ENCODE data around the gene RNF207.

The RNF207 gene

DNA sequence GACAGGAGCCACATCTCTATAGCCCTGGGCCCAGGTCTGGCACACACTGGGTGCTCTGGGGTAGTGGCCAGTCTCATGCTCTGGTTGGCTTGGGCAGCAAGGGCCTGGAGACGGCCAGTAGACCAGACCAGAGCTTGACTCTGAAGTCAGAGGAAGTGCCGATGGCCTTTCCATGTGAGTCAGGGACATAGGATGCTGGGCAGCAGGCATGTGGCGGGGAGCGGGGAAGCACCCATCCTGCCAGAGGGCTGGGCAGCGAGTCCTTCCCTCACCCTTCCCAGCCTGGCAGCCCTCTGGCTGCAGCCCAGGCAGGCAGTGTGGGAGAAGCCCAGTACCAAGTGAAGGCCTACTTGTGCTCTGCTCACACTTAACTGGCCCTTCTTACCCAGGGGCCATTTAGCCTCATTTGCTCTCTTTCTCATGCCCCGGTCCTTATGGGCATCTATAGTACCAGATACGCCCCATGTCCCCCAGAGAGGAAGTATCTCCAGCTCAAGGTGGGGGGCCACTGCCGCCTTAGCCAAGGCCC, 51.7 kb downstream of the RNF207 start:
- Histone ChIP-seq H4K20me1 (peaks cover 6 to 89% (median 68%) of the 10 kb centered on the region in 11 experiments; a peak in 20 of 22 replicates), H3K27ac (no peak overlapping the region), H3K4me1 (peaks cover 6 to 31% (median 27%) of the 10 kb centered on the region in 10 experiments; a peak in 19 of 20 replicates), H3K9ac (no peak overlapping the region), H3K4me2 (no peak overlapping the region), H3K36me3 (peaks cover 0 to 23% (median 16%) of the 10 kb centered on the region in 11 experiments; a peak in 13 of 22 replicates), H3K9me3 (replicated peaks in 1 of 11) (no peaks in the 10 kb centered on the region), H3K4me3 (no peak overlapping the region), H3K27me3 (peaks cover 0 to 14% (median 0%) of the 10 kb centered on the region in 11 experiments; a peak in 7 of 22 replicates)
- no peak for TF ChIP-seq Cebpa-rat (IDR thresholded peaks at IDR 0.05)

GRCh38 chr1:6258675-6259074, 52.8 kb downstream of the RNF207 start:
- Histone ChIP-seq H3K4me1 (peaks cover 16 to 42% (median 38%) of the 10 kb centered on the region in 10 experiments), H3K4me3 (no peak overlapping the region), H3K27me3 (peaks cover 0 to 20% (median 0%) of the 10 kb centered on the region in 11 experiments; a peak in 6 of 22 replicates), H3K9me3 (replicated peaks in 1 of 11) (no peaks in the 10 kb centered on the region), H3K27ac (no peak overlapping the region), H4K20me1 (peaks cover 6 to 89% (median 63%) of the 10 kb centered on the region in 11 experiments; a peak in 20 of 22 replicates), H3K9ac (no peak overlapping the region), H3K36me3 (peaks cover 0 to 13% (median 12%) of the 10 kb centered on the region in 11 experiments; a peak in 13 of 22 replicates), H3K4me2 (peak overlapping the region in 3 of 11 experiments; percentile 92 to 98 (median 97); a peak in 5 of 22 replicates)
- no peak for TF ChIP-seq Cebpa-rat (IDR thresholded peaks at IDR 0.05)

GRCh38 chr1:6259491-6260362, 53.8 kb downstream of the RNF207 start:
- Histone ChIP-seq H3K4me3 (peak overlapping the region; percentile 77 to 95 (median 82)), H3K36me3 (peaks cover 0 to 2% (median 2%) of the 10 kb centered on the region in 11 experiments; a peak in 8 of 22 replicates), H3K4me1 (peaks cover 27 to 52% (median 48%) of the 10 kb centered on the region in 10 experiments), H3K27ac (peak overlapping the region in 3 of 11 experiments; percentile 83 to 96 (median 85); a peak in 5 of 22 replicates), H3K4me2 (peak overlapping the region; percentile 81 to 100 (median 97)), H4K20me1 (peaks cover 6 to 89% (median 61%) of the 10 kb centered on the region in 11 experiments; a peak in 20 of 22 replicates), H3K9ac (peak overlapping the region in 7 of 11 experiments; percentile 8 to 96 (median 83); a peak in 12 of 22 replicates), H3K9me3 (replicated peaks in 1 of 11) (no peaks in the 10 kb centered on the region), H3K27me3 (peaks cover 0 to 20% (median 0%) of the 10 kb centered on the region in 11 experiments; a peak in 6 of 22 replicates)
- TF ChIP-seq Cebpa-rat (IDR thresholded peaks at IDR 0.05), result peak; percentile 93 to 100 (median 98)

GRCh38 chr1:6260433-6260934, 54.6 kb downstream of the RNF207 start:
- H4K20me1 ChIP-seq, result peaks cover 6 to 84% (median 61%) of the 10 kb centered on the region in 11 experiments; a peak in 20 of 22 replicates
- no peaks in the 10 kb centered on the region; a peak in 1 of 22 replicates for H3K36me3 ChIP-seq
- H3K27ac ChIP-seq, result peak overlapping the region in 10 of 11 experiments; percentile 35 to 96 (median 68); a peak in 18 of 22 replicates
- no peaks in the 10 kb centered on the region for H3K9me3 ChIP-seq (replicated peaks in 1 of 11)
- peaks cover 0 to 20% (median 0%) of the 10 kb centered on the region in 11 experiments; a peak in 6 of 22 replicates for H3K27me3 ChIP-seq
- H3K4me3 ChIP-seq, result peak overlapping the region; percentile 77 to 95 (median 82)
- H3K9ac ChIP-seq, result peak overlapping the region; percentile 68 to 96 (median 77)
- peaks cover 34 to 60% (median 56%) of the 10 kb centered on the region in 10 experiments for H3K4me1 ChIP-seq
- TF ChIP-seq Cebpa-rat (IDR thresholded peaks at IDR 0.05), result no peak
- peak overlapping the region; percentile 93 to 100 (median 98) for H3K4me2 ChIP-seq

DNA sequence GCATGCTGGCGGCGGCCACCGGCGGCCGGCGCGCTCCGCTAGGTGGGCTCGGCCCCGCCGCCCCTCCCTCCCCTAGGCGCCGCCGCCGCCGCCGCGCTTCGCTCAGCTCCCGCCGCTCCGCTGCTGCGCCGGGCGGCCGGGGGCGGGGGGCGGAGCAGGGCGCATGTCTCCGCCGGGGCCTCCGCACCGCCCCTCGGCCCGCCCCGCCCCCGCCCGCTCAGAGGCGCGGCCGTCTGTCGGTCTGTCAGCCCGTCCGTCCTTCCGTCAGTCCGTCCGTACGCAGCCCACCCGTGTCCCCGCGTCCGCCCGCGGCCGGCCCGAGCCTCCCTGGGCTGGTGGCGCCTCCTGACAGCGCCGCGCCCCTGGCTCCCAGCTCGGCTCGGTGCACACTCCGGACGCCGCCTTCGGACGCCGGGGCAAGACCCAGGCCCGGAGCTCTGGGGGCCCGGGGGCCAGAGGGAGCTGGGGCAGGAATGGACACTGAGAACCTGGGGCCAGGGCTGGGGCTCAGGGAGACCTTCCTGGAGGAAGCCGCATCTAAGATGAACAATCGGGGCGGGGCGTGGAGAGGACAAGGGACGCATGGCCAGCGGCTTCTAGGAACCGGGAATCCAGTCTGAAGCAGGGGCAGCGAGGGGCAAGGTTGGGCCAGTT, 55.2 kb downstream of the RNF207 start, which contains the start of gene GPR153:
Gene GPR153 (minus strand): TSS at position 138 of the 654 bp plus-strand sequence. CDS start 6,193 bp downstream, outside the sequence.
- H3K9me3 ChIP-seq (replicated peaks in 1 of 11), result no peaks in the 10 kb centered on the region
- peak within 1 kb of the TSS in 10 of 11 experiments; percentile 35 to 96 (median 68); a peak in 18 of 22 replicates for H3K27ac ChIP-seq
- H3K4me2 ChIP-seq, result peak within 1 kb of the TSS; percentile 93 to 100 (median 98)
- H3K9ac ChIP-seq, result peak within 1 kb of the TSS; percentile 68 to 96 (median 77)
- peaks cover 6 to 80% (median 57%) of the 10 kb centered on the region in 11 experiments; a peak in 20 of 22 replicates for H4K20me1 ChIP-seq
- TF ChIP-seq Cebpa-rat (IDR thresholded peaks at IDR 0.05), result no peak
- peak within 1 kb of the TSS; percentile 77 to 95 (median 82) for H3K4me3 ChIP-seq
- peaks cover 0 to 20% (median 0%) of the 10 kb centered on the region in 11 experiments; a peak in 6 of 22 replicates for H3K27me3 ChIP-seq
- no peaks in the 10 kb centered on the region; a peak in 1 of 22 replicates for H3K36me3 ChIP-seq
- peaks cover 41 to 66% (median 62%) of the 10 kb centered on the region in 10 experiments for H3K4me1 ChIP-seq

GRCh38 chr1:6261615-6261995, 55.7 kb downstream of the RNF207 start:
- peak overlapping the region; percentile 77 to 95 (median 82); a peak in 19 of 20 replicates for H3K4me3 ChIP-seq
- H3K9ac ChIP-seq, result peak overlapping the region in 8 of 11 experiments; percentile 68 to 96 (median 80); a peak in 13 of 22 replicates
- H3K4me2 ChIP-seq, result peak overlapping the region; percentile 93 to 100 (median 98)
- no peaks in the 10 kb centered on the region; a peak in 1 of 22 replicates for H3K36me3 ChIP-seq
- no peaks in the 10 kb centered on the region for H3K9me3 ChIP-seq (replicated peaks in 1 of 11)
- H3K27ac ChIP-seq, result peak overlapping the region in 3 of 11 experiments; percentile 83 to 96 (median 85); a peak in 4 of 22 replicates
- H3K27me3 ChIP-seq, result peaks cover 0 to 20% (median 0%) of the 10 kb centered on the region in 11 experiments; a peak in 6 of 22 replicates
- H4K20me1 ChIP-seq, result peaks cover 6 to 80% (median 54%) of the 10 kb centered on the region in 11 experiments; a peak in 20 of 22 replicates
- TF ChIP-seq Cebpa-rat (IDR thresholded peaks at IDR 0.05), result no peak
- peaks cover 46 to 71% (median 67%) of the 10 kb centered on the region in 10 experiments for H3K4me1 ChIP-seq

DNA sequence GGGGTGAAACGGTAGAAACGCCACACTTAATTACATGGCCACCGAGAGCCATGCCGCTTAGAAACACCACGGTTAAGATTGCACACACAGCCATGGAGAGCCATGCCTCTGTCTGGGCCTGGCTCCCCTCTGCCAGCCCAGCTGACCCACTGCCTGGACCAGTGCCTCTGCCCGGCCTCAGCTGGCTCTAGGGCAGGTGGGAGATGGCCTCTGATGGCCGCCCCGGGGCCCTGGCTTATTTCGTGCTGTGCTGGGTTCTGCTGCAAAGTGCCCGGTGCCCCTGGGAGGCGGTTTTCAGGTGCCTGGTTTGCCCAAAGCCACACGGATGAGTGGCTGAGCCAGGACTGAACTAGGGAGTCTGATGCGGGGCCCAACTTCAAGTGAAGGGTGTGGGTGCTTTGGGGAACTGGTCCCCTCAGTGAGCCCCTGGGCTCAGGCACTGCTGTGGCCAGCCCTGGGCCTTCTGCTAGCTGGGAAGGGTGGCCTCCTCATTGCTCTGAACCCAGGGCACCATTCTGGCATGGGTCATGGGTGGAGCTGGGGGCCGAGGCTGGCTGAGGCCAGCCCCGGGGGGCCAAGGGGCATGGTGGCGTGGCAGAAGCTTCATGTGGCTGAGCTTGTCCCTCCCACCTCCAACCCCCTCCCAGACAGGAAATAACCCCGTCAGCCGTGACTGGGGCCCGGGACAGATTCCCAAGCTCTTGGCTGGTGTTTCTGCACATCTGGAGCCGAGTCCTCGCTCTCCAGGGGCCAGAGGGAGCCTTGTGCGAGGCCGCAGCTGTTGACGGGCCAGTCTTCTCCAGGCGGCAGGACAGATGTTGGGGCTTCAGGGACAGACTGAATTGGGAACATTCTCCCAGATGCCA, 56.9 kb downstream of the RNF207 start:
- peaks cover 0 to 20% (median 0%) of the 10 kb centered on the region in 11 experiments; a peak in 6 of 22 replicates for H3K27me3 ChIP-seq
- H4K20me1 ChIP-seq, result peaks cover 2 to 71% (median 42%) of the 10 kb centered on the region in 11 experiments; a peak in 20 of 22 replicates
- H3K9me3 ChIP-seq (replicated peaks in 1 of 11), result no peaks in the 10 kb centered on the region
- H3K27ac ChIP-seq, result peak overlapping the region in 5 of 11 experiments; percentile 11 to 51 (median 25); a peak in 10 of 22 replicates
- H3K36me3 ChIP-seq, result no peaks in the 10 kb centered on the region; a peak in 1 of 22 replicates
- H3K4me3 ChIP-seq, result peak overlapping the region in 1 of 10 experiments; percentile 19; a peak in 1 of 20 replicates
- H3K4me2 ChIP-seq, result peak overlapping the region; percentile 74 to 100 (median 98)
- H3K9ac ChIP-seq, result peak overlapping the region in 6 of 11 experiments; percentile 1 to 96 (median 38); a peak in 9 of 22 replicates
- peaks cover 56 to 83% (median 79%) of the 10 kb centered on the region in 10 experiments for H3K4me1 ChIP-seq
- no peak for TF ChIP-seq Cebpa-rat (IDR thresholded peaks at IDR 0.05)
